CD4-positive, alpha-beta T cell treated with Interleukin-2 at 100 ng/mL for 4 hours (primary cell): ENCODE results near the gene BOLA2B.

Experiments
- DNase-seq: peaks from one replicate; pipeline ENCODE4 v3.0.0-alpha.2; 2020; ENCODE audit warnings: low spot score

Gene BOLA2B

GRCh38 chr16:30143347-30143702 lies 50.1 kb downstream of the BOLA2B start:
- DNase-seq, result no peak
